ENCODE data around the gene ETV7.
A peak's percentile ranks its signal among the peaks of the same experiment; 100 is the strongest.

Gene ETV7

GRCh38 chr6:36387440-36388303 is at the start of gene ETV7:
Gene ETV7 (minus strand): TSS chr6:36387669. CDS start chr6:36387541, 128 bp downstream.
- peaks cover 50% of the 10 kb centered on the region for H3K27me3 ChIP-seq (ENCODE audit: control insufficient read depth, insufficient read depth, low read length)
- peak within 1 kb of the TSS; percentile 60 for H3K4me3 ChIP-seq (ENCODE audit: low read depth, low read length)

GRCh38 chr6:36436466-36436865 is 49.0 kb upstream of the ETV7 start:
- Histone ChIP-seq H3K27ac (ENCODE audit: low read depth, low read length) (no peak overlapping the region), H3K4me3 (ENCODE audit: low read depth, low read length) (no peak overlapping the region), H3K4me1 (ENCODE audit: control insufficient read depth, insufficient read depth, low read length) (peaks cover 6% of the 10 kb centered on the region), H3K27me3 (ENCODE audit: control insufficient read depth, insufficient read depth, low read length) (no peaks in the 10 kb centered on the region), H3K9ac (ENCODE audit: low read depth, low read length) (no peak overlapping the region), H3K36me3 (ENCODE audit: control insufficient read depth, insufficient read depth, low read length) (no peaks in the 10 kb centered on the region), H3K9me3 (ENCODE audit: control insufficient read depth, insufficient read depth, low read length) (no peaks in the 10 kb centered on the region)

More at GRCh38 chr6:36387440-36388303, at the start of gene ETV7:
- peak within 1 kb of the TSS; percentile 49 for H3K9ac ChIP-seq (ENCODE audit: low read depth, low read length)
- H3K4me1 ChIP-seq (ENCODE audit: control insufficient read depth, insufficient read depth, low read length): 0 out of 2 replicates have a peak, but pooled peaks cover 4% of the 10 kb centered on the region
- no peaks in the 10 kb centered on the region for H3K9me3 ChIP-seq (ENCODE audit: control insufficient read depth, insufficient read depth, low read length)
- H3K36me3 ChIP-seq (ENCODE audit: control insufficient read depth, insufficient read depth, low read length): no peaks in the 10 kb centered on the region
- no peak within 1 kb of the TSS for H3K27ac ChIP-seq (ENCODE audit: low read depth, low read length)

- Histone ChIP-seq H3K9ac (ENCODE audit: low read depth, low read length) (no peak overlapping the region), H3K4me3 (ENCODE audit: low read depth, low read length) (no peak overlapping the region), H3K27me3 (ENCODE audit: control insufficient read depth, insufficient read depth, low read length) (no peaks in the 10 kb centered on the region), H3K36me3 (ENCODE audit: control insufficient read depth, insufficient read depth, low read length) (no peaks in the 10 kb centered on the region), H3K4me1 (ENCODE audit: control insufficient read depth, insufficient read depth, low read length) (no peaks in the 10 kb centered on the region; the same call in 1 of the 2 replicates), H3K27ac (ENCODE audit: low read depth, low read length) (no peak overlapping the region), H3K9me3 (ENCODE audit: control insufficient read depth, insufficient read depth, low read length) (no peaks in the 10 kb centered on the region)
Observed at GRCh38 chr6:36432151-36432671, 44.7 kb upstream of the ETV7 start.

GRCh38 chr6:36431197-36431596 is 43.7 kb upstream of the ETV7 start:
- Histone ChIP-seq H3K27me3 (ENCODE audit: control insufficient read depth, insufficient read depth, low read length) (no peaks in the 10 kb centered on the region), H3K9me3 (ENCODE audit: control insufficient read depth, insufficient read depth, low read length) (no peaks in the 10 kb centered on the region), H3K4me3 (ENCODE audit: low read depth, low read length) (no peak overlapping the region), H3K27ac (ENCODE audit: low read depth, low read length) (no peak overlapping the region), H3K4me1 (ENCODE audit: control insufficient read depth, insufficient read depth, low read length) (no peaks in the 10 kb centered on the region; the same call in 1 of the 2 replicates), H3K36me3 (ENCODE audit: control insufficient read depth, insufficient read depth, low read length) (no peaks in the 10 kb centered on the region), H3K9ac (ENCODE audit: low read depth, low read length) (no peak overlapping the region)

- no peaks in the 10 kb centered on the region for H3K27me3 ChIP-seq (ENCODE audit: control insufficient read depth, insufficient read depth, low read length)
- no peak overlapping the region for H3K4me3 ChIP-seq (ENCODE audit: low read depth, low read length)
- H3K27ac ChIP-seq (ENCODE audit: low read depth, low read length): no peak overlapping the region
- no peaks in the 10 kb centered on the region; the same call in 1 of the 2 replicates for H3K4me1 ChIP-seq (ENCODE audit: control insufficient read depth, insufficient read depth, low read length)
- H3K36me3 ChIP-seq (ENCODE audit: control insufficient read depth, insufficient read depth, low read length): no peaks in the 10 kb centered on the region
- no peaks in the 10 kb centered on the region for H3K9me3 ChIP-seq (ENCODE audit: control insufficient read depth, insufficient read depth, low read length)
- no peak overlapping the region for H3K9ac ChIP-seq (ENCODE audit: low read depth, low read length)
Observed at GRCh38 chr6:36430351-36430750, 42.9 kb upstream of the ETV7 start.

- H3K27me3 ChIP-seq (ENCODE audit: control insufficient read depth, insufficient read depth, low read length): no peaks in the 10 kb centered on the region
- no peak overlapping the region for H3K4me3 ChIP-seq (ENCODE audit: low read depth, low read length)
- no peak overlapping the region for H3K27ac ChIP-seq (ENCODE audit: low read depth, low read length)
- H3K9ac ChIP-seq (ENCODE audit: low read depth, low read length): no peak overlapping the region
- H3K9me3 ChIP-seq (ENCODE audit: control insufficient read depth, insufficient read depth, low read length): no peaks in the 10 kb centered on the region
- H3K36me3 ChIP-seq (ENCODE audit: control insufficient read depth, insufficient read depth, low read length): no peaks in the 10 kb centered on the region
- H3K4me1 ChIP-seq (ENCODE audit: control insufficient read depth, insufficient read depth, low read length): no peaks in the 10 kb centered on the region; the same call in 1 of the 2 replicates
Observed at GRCh38 chr6:36428911-36429310, 41.4 kb upstream of the ETV7 start.

- Histone ChIP-seq H3K9ac (ENCODE audit: low read depth, low read length) (no peak overlapping the region), H3K9me3 (ENCODE audit: control insufficient read depth, insufficient read depth, low read length) (no peaks in the 10 kb centered on the region)
Observed at GRCh38 chr6:36426622-36427021, 39.2 kb upstream of the ETV7 start.

GRCh38 chr6:36423101-36423824 is 35.8 kb upstream of the ETV7 start:
- Histone ChIP-seq H3K27me3 (ENCODE audit: control insufficient read depth, insufficient read depth, low read length) (no peaks in the 10 kb centered on the region), H3K9ac (ENCODE audit: low read depth, low read length) (peak overlapping the region; percentile 33; the same call in 1 of the 2 replicates), H3K4me1 (ENCODE audit: control insufficient read depth, insufficient read depth, low read length) (peaks cover 6% of the 10 kb centered on the region; the same call in 1 of the 2 replicates), H3K9me3 (ENCODE audit: control insufficient read depth, insufficient read depth, low read length) (no peaks in the 10 kb centered on the region), H3K4me3 (ENCODE audit: low read depth, low read length) (peak overlapping the region; percentile 70), H3K36me3 (ENCODE audit: control insufficient read depth, insufficient read depth, low read length) (no peaks in the 10 kb centered on the region), H3K27ac (ENCODE audit: low read depth, low read length) (peak overlapping the region; percentile 54)

More at GRCh38 chr6:36426622-36427021, 39.2 kb upstream of the ETV7 start:
- no peaks in the 10 kb centered on the region for H3K36me3 ChIP-seq (ENCODE audit: control insufficient read depth, insufficient read depth, low read length)
- H3K4me3 ChIP-seq (ENCODE audit: low read depth, low read length): no peak overlapping the region
- H3K27me3 ChIP-seq (ENCODE audit: control insufficient read depth, insufficient read depth, low read length): no peaks in the 10 kb centered on the region
- H3K4me1 ChIP-seq (ENCODE audit: control insufficient read depth, insufficient read depth, low read length): peaks cover 6% of the 10 kb centered on the region; the same call in 1 of the 2 replicates
- H3K27ac ChIP-seq (ENCODE audit: low read depth, low read length): no peak overlapping the region

- peaks cover 6% of the 10 kb centered on the region; the same call in 1 of the 2 replicates for H3K4me1 ChIP-seq (ENCODE audit: control insufficient read depth, insufficient read depth, low read length)
- H3K27ac ChIP-seq (ENCODE audit: low read depth, low read length): peak overlapping the region; percentile 54
- peak overlapping the region; percentile 70 for H3K4me3 ChIP-seq (ENCODE audit: low read depth, low read length)
- H3K9me3 ChIP-seq (ENCODE audit: control insufficient read depth, insufficient read depth, low read length): no peaks in the 10 kb centered on the region
- H3K9ac ChIP-seq (ENCODE audit: low read depth, low read length): peak overlapping the region; percentile 33; the same call in 1 of the 2 replicates
- no peaks in the 10 kb centered on the region for H3K36me3 ChIP-seq (ENCODE audit: control insufficient read depth, insufficient read depth, low read length)
- H3K27me3 ChIP-seq (ENCODE audit: control insufficient read depth, insufficient read depth, low read length): no peaks in the 10 kb centered on the region
Observed at GRCh38 chr6:36422714-36423100, 35.2 kb upstream of the ETV7 start.

GRCh38 chr6:36419310-36419709 is 31.8 kb upstream of the ETV7 start:
- Histone ChIP-seq H3K27me3 (ENCODE audit: control insufficient read depth, insufficient read depth, low read length) (no peaks in the 10 kb centered on the region), H3K9ac (ENCODE audit: low read depth, low read length) (no peak overlapping the region), H3K4me3 (ENCODE audit: low read depth, low read length) (no peak overlapping the region), H3K4me1 (ENCODE audit: control insufficient read depth, insufficient read depth, low read length) (peaks cover 6% of the 10 kb centered on the region; the same call in 1 of the 2 replicates), H3K36me3 (ENCODE audit: control insufficient read depth, insufficient read depth, low read length) (no peaks in the 10 kb centered on the region), H3K27ac (ENCODE audit: low read depth, low read length) (no peak overlapping the region), H3K9me3 (ENCODE audit: control insufficient read depth, insufficient read depth, low read length) (no peaks in the 10 kb centered on the region)

Data from HUES48 (cell line).